Raji (cell line): ENCODE results near the gene SHISA5.

ENCODE experiments used
- POLR2A ChIP-seq: IDR thresholded peaks from 2 replicates; pipeline ENCODE4 v1.6.1; 2011; ENCODE audit warnings: low read depth, low read length, control low read depth; ENCODE audit not compliant: insufficient read depth

SHISA5 gene

GRCh38 chr3:48445277-48445882 lies 58.6 kb downstream of the SHISA5 start:
- TF ChIP-seq POLR2A, result no peak

- TF ChIP-seq POLR2A, result no peak
Observed at GRCh38 chr3:48441940-48442339, 62.0 kb downstream of the SHISA5 start.

DNA sequence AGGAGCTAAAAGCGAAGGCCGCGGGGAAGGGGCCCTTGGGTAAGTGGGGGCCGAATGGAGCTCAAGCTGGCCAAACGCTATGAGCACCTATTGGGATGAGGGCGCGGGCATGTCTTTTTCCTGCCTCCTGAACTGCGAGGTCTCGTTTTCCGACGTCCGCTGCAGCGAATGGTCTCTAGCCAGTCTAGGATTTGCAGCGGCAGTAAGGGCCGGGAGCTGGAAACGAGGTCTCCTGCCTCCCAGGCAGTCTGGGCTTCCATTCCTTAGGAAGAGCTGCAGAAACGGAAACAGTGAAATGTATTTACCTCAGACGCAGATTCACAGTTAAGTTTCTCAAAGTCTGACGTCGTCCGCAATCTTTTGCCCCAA lies 63.4 kb downstream of the SHISA5 start:
- TF ChIP-seq POLR2A, result no peak

- TF ChIP-seq POLR2A, result peak; percentile 96
Observed at GRCh38 chr3:48439820-48440589, 64.0 kb downstream of the SHISA5 start, which contains the start of the genes CCDC51 and TMA7. Gene CCDC51, minus strand, starts transcription at chr3:48440119. Its CDS starts 4,991 bp downstream, at chr3:48435128. Gene TMA7, plus strand, starts transcription at chr3:48440257. Its CDS starts 40 bp downstream, at chr3:48440297.

- TF ChIP-seq POLR2A, result no peak
Observed at GRCh38 chr3:48437812-48438211, 66.2 kb downstream of the SHISA5 start.

GRCh38 chr3:48436855-48437254 lies 67.1 kb downstream of the SHISA5 start:
- no peak for TF ChIP-seq POLR2A

GRCh38 chr3:48436477-48436787 lies 67.5 kb downstream of the SHISA5 start:
- no peak for TF ChIP-seq POLR2A

DNA sequence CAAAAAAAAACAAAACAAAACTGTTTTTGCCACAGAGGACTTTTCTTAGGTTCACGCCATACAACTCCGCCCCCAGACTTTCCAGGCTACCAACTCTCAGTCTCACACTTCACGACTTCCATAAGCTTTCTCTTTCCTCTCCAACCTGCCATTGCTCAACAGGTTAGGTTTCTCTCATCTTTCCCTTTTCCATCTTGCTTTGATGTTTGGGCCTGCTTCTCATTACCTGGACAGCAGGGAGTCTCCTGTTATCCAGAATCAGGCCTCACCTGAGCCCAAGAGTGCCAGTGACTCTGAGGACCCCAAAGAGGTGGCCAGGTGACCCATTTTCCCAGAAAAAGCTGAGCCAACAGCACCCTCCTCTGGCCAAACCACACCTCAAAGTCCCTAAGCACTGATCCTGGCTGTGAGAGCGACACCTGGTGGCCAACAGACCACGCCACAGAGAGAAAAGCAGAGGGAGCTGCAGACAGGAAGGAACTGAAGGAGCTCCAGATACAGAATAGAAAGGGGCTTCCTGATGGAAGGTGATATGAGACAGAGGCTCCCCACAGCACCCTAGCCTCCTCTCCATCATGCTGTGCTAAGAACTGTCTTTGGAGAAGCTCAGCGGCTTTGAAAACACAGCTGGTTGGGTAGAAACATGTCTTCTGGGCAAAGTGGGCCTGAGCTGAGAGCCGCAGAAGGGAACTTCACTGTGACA lies 68.0 kb downstream of the SHISA5 start:
- peak; percentile 41; the same call in 1 of the 2 replicates for TF ChIP-seq POLR2A

DNA sequence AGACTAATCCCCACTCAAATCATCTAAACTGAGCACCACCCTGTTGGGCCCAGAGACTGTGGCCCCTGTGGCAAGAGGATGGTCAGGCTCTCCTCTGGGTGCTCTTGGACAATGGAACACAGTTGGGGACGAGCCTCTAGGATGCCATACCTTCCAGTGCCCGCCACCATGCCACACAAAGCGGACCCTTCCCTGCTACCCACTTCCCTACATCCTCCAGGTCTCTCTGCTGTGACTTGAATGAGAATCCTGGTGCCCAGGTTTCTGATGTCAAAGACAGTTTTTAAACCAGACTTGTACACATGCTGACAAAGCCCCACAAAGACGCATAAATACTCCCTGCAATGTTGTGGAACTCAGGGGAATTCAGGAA lies 68.8 kb downstream of the SHISA5 start:
- no peak for TF ChIP-seq POLR2A

DNA sequence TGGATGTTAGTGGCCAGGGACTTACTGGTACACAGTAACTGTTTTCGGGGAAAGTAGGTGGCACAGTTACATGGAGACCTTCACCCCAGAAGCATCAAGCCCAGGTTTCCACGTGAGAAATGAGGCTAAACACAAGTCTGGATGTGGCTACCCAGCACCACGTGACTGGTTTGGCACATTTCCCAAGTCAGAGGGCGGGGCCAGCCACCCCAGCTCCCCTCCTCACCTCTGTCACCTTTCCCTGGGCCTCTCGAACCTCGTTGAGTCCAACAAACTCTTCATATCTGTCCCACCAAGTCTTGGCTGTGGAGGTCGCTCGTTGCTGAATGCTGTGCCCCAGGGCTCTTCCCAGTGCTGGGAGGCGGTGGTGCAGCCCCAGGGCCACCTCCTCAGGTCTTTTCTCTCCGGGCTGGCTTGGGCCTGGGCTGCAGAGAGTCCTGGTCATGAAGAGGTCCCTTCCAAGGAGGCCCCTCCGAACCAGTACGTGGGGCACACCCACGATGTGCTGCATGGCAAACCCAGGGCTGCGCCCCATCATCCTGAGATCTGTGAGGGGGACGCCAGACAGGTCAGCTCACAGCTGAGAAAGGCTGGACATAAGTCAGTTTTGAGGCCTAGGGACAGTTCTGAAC lies 69.3 kb downstream of the SHISA5 start:
- TF ChIP-seq POLR2A, result no peak

DNA sequence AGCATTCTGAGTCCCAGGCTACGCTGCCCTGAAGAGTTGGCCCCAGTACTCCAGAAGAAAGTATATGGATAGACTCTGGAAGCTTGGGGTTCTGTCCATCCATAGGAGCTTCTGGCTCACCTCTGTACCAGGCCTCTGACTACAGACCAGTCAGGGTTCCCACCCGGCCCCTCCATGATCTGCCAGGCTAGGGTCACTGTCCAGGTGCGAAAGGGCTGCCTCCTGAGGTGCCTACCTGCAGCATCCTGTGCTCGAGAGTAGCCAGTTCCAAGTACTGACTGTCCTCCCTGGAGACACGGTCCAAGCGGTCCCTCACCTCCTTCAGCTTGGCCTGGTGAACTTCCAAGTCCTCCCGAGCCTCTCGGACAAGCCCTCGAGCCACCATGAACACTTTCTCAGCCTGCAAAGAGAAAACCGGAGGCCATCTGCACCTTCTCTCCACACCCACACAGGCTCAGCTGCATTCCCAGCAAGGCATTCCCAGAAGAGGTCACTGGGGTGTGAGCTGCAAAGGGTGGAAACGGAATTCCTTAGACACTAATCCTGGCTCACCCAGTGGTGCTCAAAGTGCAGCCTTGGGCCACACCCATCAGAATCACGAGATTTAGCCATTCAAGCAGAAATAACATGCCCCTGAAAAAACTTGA lies 70.4 kb downstream of the SHISA5 start:
- no peak for TF ChIP-seq POLR2A

- no peak for TF ChIP-seq POLR2A
Observed at GRCh38 chr3:48432411-48433371, 71.3 kb downstream of the SHISA5 start.

GRCh38 chr3:48431224-48432029 lies 72.5 kb downstream of the SHISA5 start:
- no peak for TF ChIP-seq POLR2A
